MCF 10A (cell line): ENCODE data around the gene MACROD1. TPM values are rescaled to one million over a fixed set of nuclear protein-coding genes. Genes with fewer than 3 reads are reported as not detected.

ENCODE experiments used
- BruUV-seq: library from RNA; stranded (reverse); fragments of 400-500 nt; replicated peaks from 2 replicates; lab custom pipeline; 2021; lab: Mats Ljungman, UMichigan
- CTCF ChIA-PET: fragments of 300-600 bp; sonication (Branson Sonifier 250); formaldehyde crosslinking; extraction: SDS; loops from one replicate; lab custom pipeline; 2021; ENCODE audit warnings: antibody characterized with exemption, inconsistent platforms; lab: Yijun Ruan, JAX
- POLR2A ChIA-PET: fragments of 300-600, 350-650 bp; sonication (Branson Sonifier 250); formaldehyde crosslinking; extraction: SDS; loops from one replicate; lab custom pipeline; 2020; ENCODE audit warnings: antibody characterized with exemption, inconsistent platforms; lab: Yijun Ruan, JAX
- DNase-seq: peaks from one replicate; pipeline ENCODE4 v3.0.0-alpha.2; 2018; ENCODE audit not compliant: unreplicated experiment
- H3K27ac Mint-ChIP-seq: one replicate; pipeline ENCODE4 v1.8.0; 2022; ENCODE audit warnings: mild to moderate bottlenecking, low read depth, mixed read lengths; ENCODE audit not compliant: unreplicated experiment
- H3K27me3 Mint-ChIP-seq: one replicate; pipeline ENCODE4 v1.8.0; 2022; ENCODE audit warnings: mixed read lengths; ENCODE audit not compliant: insufficient read depth, unreplicated experiment
- H3K36me3 Mint-ChIP-seq: one replicate; pipeline ENCODE4 v1.8.0; 2022; ENCODE audit warnings: mild to moderate bottlenecking, moderate library complexity, mixed read lengths; ENCODE audit not compliant: insufficient read depth, unreplicated experiment
- H3K4me1 Mint-ChIP-seq: one replicate; pipeline ENCODE4 v1.8.0; 2022; ENCODE audit warnings: mixed read lengths; ENCODE audit not compliant: insufficient read depth, unreplicated experiment
- H3K4me3 Mint-ChIP-seq: one replicate; pipeline ENCODE4 v1.8.0; 2022; ENCODE audit warnings: mild to moderate bottlenecking, moderate library complexity, mixed read lengths; ENCODE audit not compliant: unreplicated experiment
- H3K9me3 Mint-ChIP-seq: one replicate; pipeline ENCODE4 v1.8.0; 2022; ENCODE audit warnings: mixed read lengths; ENCODE audit not compliant: unreplicated experiment
- CTCF ChIP-seq: fragments of 200-600 bp; IDR thresholded peaks from one replicate; pipeline ENCODE4 v1.8.0; 2022; ENCODE audit warnings: antibody characterized with exemption, mild to moderate bottlenecking; ENCODE audit not compliant: unreplicated experiment
- intact Hi-C: fragments of 100-400 bp; cut with micrococcal nuclease; formaldehyde crosslinking; loops from 2 replicates; pipeline ENCODE4 v1.14.1; 2022
- total RNA-seq: library from RNA; stranded (reverse); gene quantifications from 2 replicates; pipeline ENCODE4 v1.2.3, GENCODE V29; 2022

MACROD1 gene
- total RNA-seq, 1 experiment from 2014 or later, result 15.1 TPM

- DNase-seq, result no peak
- Mint-ChIP-seq H3K36me3 (peaks cover 13% of the 10 kb centered on the region), H3K9me3 (no peaks in the 10 kb centered on the region), H3K4me1 (peaks cover 6% of the 10 kb centered on the region), H3K27me3 (no peaks in the 10 kb centered on the region), H3K4me3 (no peak overlapping the region), H3K27ac (no peak overlapping the region)
- BruUV-seq, result no TSS peak
- TF ChIP-seq CTCF, result no peak
- ChIA-PET POLR2A (no interaction called here), CTCF (interaction anchor here (1.1 kb wide), 1 partner anchor 8 kb away, joined by 3 read pairs; no protein-coding TSS in a partner anchor)
- intact Hi-C loops, result no loop called here
Observed at GRCh38 chr11:64140082-64140481, 25.8 kb downstream of the MACROD1 start.

GRCh38 chr11:64139049-64139448 lies 26.9 kb downstream of the MACROD1 start:
- DNase-seq, result no peak

GRCh38 chr11:64138398-64138797 lies 27.5 kb downstream of the MACROD1 start:
- Mint-ChIP-seq H3K4me1 (no peaks in the 10 kb centered on the region), H3K36me3 (peaks cover 9% of the 10 kb centered on the region), H3K4me3 (no peak overlapping the region), H3K9me3 (no peaks in the 10 kb centered on the region), H3K27me3 (no peaks in the 10 kb centered on the region), H3K27ac (no peak overlapping the region)
- TF ChIP-seq CTCF, result no peak
- no TSS peak for BruUV-seq
- POLR2A ChIA-PET, result interaction anchor here (0.7 kb wide), 1 partner anchor 37 kb away, joined by 3 read pairs; no protein-coding TSS in a partner anchor
- intact Hi-C loops, result no loop called here
- no peak for DNase-seq
- CTCF ChIA-PET, result interaction anchor here (0.8 to 1.1 kb wide), 2 partner anchors 9 to 14 kb away, joined by 5 to 7 read pairs; no protein-coding TSS in a partner anchor

More at GRCh38 chr11:64139049-64139448, 26.9 kb downstream of the MACROD1 start:
- H3K36me3 Mint-ChIP-seq, result peaks cover 11% of the 10 kb centered on the region
- no TSS peak for BruUV-seq
- no peak for TF ChIP-seq CTCF
- H3K4me1 Mint-ChIP-seq, result peaks cover 6% of the 10 kb centered on the region
- intact Hi-C loops, result no loop called here
- CTCF ChIA-PET, result interaction anchor here (0.6 to 1.1 kb wide), 3 partner anchors 9 to 288 kb away, joined by 3 to 4 read pairs (median 3); no protein-coding TSS in a partner anchor
- H3K4me3 Mint-ChIP-seq, result no peak overlapping the region
- H3K9me3 Mint-ChIP-seq, result no peaks in the 10 kb centered on the region
- H3K27ac Mint-ChIP-seq, result no peak overlapping the region
- H3K27me3 Mint-ChIP-seq, result no peaks in the 10 kb centered on the region
- POLR2A ChIA-PET, result no interaction called here

GRCh38 chr11:64136765-64137441 lies 29.0 kb downstream of the MACROD1 start:
- POLR2A ChIA-PET, result interaction anchor here (0.7 kb wide), 1 partner anchor 371 kb away, joined by 3 read pairs; no protein-coding TSS in a partner anchor
- no peak for TF ChIP-seq CTCF

More at GRCh38 chr11:64136765-64137441, 29.0 kb downstream of the MACROD1 start:
- no TSS peak for BruUV-seq
- intact Hi-C loops, result no loop called here
- no peaks in the 10 kb centered on the region for H3K27me3 Mint-ChIP-seq
- H3K4me3 Mint-ChIP-seq, result no peak overlapping the region
- no peaks in the 10 kb centered on the region for H3K9me3 Mint-ChIP-seq
- DNase-seq, result no peak
- H3K36me3 Mint-ChIP-seq, result peaks cover 9% of the 10 kb centered on the region
- no peak overlapping the region for H3K27ac Mint-ChIP-seq
- CTCF ChIA-PET, result no interaction called here
- no peaks in the 10 kb centered on the region for H3K4me1 Mint-ChIP-seq
